Measurements from ENCODE around the gene CPZ. TPM values are rescaled to one million over a fixed set of nuclear protein-coding genes. Genes with fewer than 3 reads are reported as not detected.

CPZ gene
- total RNA-seq, 2 experiments from 2014 or later = not detected

DNA sequence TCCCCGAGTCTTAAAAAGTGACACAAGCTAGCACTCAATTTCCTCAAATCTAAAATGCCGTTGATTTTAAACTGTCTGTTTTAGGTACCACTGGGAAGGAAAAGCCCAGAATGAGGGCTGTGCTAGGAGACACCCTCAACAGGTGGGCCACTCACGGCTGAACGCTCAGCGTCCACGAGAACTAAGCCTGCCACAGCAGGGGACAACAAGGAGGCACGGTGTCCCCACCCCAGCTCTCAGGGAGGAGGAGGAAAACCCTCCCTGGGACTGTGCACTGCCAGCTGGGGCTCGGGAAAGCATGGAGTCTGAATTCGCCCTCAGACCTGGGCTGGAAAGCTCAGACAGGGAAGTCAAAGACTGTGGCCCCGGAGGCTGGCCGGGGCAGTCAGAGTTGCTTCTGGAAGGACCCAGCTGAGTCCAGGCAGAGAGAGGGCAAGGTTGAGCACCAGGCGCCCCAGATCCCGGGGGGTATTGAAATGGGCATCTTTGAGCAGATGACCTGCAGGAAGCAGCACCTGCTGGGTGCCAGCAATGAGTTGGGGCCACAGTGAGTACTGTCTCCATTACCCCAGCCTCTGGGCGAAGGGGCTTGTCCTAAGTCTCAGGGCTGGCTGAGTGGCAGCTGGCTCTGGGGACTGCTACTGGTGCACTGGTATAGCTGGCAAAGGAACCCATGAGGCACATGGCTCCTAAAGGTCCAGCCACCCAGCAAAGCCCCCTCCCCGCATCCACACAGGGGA, 769 bp upstream of the CPZ start:
- no peak overlapping the region for H3K4me3 Mint-ChIP-seq
- DNase-seq (no peak), ATAC-seq (no peak)
- peaks cover 17% of the 10 kb centered on the region for H3K27me3 Mint-ChIP-seq
- intact Hi-C loops (cut with micrococcal nuclease) = loop anchor here (5.0 kb wide), 1 partner anchor 124 kb away; no protein-coding TSS in a partner anchor
- ChIA-PET CTCF (interaction anchor here (1.1 kb wide), 1 partner anchor 16 kb away, joined by 3 read pairs; no protein-coding TSS in a partner anchor), POLR2A (no interaction called here)
- TF ChIP-seq, protein P1, sequence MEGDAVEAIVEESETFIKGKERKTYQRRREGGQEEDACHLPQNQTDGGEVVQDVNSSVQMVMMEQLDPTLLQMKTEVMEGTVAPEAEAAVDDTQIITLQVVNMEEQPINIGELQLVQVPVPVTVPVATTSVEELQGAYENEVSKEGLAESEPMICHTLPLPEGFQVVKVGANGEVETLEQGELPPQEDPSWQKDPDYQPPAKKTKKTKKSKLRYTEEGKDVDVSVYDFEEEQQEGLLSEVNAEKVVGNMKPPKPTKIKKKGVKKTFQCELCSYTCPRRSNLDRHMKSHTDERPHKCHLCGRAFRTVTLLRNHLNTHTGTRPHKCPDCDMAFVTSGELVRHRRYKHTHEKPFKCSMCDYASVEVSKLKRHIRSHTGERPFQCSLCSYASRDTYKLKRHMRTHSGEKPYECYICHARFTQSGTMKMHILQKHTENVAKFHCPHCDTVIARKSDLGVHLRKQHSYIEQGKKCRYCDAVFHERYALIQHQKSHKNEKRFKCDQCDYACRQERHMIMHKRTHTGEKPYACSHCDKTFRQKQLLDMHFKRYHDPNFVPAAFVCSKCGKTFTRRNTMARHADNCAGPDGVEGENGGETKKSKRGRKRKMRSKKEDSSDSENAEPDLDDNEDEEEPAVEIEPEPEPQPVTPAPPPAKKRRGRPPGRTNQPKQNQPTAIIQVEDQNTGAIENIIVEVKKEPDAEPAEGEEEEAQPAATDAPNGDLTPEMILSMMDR (IDR thresholded peaks at IDR 0.05) = no peak
- H3K27ac Mint-ChIP-seq = no peak overlapping the region
- no peaks in the 10 kb centered on the region for H3K4me1 Mint-ChIP-seq (ENCODE audit: low read depth)
- no peaks in the 10 kb centered on the region for H3K36me3 Mint-ChIP-seq (ENCODE audit: low read depth)
- no peaks in the 10 kb centered on the region for H3K9me3 Mint-ChIP-seq

DNA sequence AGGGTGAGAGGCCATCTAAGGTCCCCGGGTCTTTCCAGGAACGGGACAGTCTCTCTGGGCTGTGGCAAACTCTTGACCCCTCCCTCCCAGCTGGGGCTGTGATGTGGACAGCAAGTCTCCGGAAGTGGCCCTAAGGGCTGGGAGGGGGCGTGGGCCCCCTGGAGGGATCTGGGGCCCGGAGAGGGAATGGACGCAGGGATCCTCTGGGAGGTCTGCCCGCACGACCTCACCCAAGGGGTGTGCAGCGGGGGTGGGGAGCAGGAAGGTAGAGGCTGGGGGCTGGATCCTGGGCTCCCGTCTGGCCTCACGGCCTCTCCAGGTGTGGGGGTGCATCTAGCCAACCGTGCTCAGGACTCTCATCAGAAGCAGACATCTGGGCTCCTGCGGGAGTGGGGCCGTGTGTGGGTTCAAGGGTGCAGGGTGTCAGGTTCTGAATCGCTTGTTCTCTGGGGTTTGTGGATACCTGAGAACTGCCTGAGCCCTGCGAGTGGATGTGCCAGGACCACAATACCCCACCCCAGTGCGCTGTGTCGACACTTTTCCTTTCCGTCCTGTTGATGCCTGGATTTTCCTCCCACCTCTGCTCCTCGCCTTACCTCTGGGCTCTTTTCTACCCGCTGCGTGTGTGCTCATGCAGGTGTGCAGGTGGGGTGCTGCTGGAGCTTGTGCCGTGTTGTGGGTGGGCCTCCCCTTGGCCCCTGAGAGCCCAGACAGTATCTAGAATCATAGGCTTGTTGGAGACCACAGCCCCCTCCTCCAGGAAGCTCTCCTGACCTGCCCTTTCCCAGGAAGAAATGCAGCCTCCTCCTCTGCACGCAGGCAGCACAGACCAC, 915 bp downstream of the CPZ start:
- Mint-ChIP-seq H3K9me3 (no peaks in the 10 kb centered on the region), H3K36me3 (ENCODE audit: low read depth) (no peaks in the 10 kb centered on the region), H3K4me1 (ENCODE audit: low read depth) (no peaks in the 10 kb centered on the region), H3K27me3 (peaks cover 17% of the 10 kb centered on the region), H3K4me3 (no peak overlapping the region), H3K27ac (no peak overlapping the region)
- ChIA-PET POLR2A (no interaction called here), CTCF (no interaction called here)
- DNase-seq (no peak), ATAC-seq (no peak)
- TF ChIP-seq, protein P1 (IDR thresholded peaks at IDR 0.05) = no peak
- intact Hi-C loops (cut with micrococcal nuclease) = loop anchor here (5.0 kb wide), 1 partner anchor 126 kb away; no protein-coding TSS in a partner anchor

DNA sequence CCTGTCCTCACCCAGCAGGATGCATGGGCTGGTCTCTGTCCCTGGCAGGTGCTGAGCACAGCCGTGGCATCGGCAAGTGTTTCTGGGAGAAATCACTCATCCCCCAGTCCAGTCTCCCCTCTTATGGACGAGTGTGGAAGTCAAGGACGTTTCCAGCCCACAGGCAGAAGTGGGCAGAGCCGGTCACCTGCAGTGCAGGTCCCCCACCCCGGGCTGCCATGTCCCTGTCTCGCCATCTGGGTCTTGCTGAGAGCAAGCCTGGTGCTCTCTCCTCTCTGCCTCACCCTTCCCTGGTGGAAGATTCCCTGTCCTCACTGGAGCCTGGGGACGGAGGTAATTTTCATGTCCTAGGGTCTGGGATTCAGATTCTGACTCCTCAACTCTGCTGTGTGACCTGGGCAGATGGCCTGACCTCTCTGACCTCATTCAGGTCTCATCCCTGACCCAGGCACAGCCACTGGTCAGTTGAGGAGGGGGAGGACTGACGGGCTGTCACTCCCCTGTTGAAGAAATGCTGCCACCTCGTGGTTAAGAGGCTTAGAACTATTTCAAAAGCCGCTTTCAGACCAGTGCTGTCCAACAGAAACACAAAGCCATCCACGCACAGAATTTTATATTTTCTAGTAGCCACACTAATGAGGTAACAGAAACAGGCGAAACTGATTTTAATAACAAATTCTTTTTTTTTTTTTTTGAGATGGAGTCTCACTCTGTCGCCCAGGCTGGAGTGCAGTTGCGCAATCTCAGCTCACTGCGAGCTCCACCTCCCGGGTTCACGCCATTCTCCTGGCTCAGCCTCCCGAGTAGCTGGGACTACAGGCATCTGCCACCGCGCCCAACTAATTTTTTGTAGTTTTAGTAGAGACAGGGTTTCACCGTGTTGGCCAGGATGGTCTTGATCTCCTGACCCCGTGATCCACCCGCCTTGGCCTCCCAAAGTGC, 1.8 kb downstream of the CPZ start:
- peaks cover 17% of the 10 kb centered on the region for H3K27me3 Mint-ChIP-seq
- ChIA-PET POLR2A (no interaction called here), CTCF (no interaction called here)
- no peaks in the 10 kb centered on the region for H3K36me3 Mint-ChIP-seq (ENCODE audit: low read depth)
- H3K9me3 Mint-ChIP-seq = no peaks in the 10 kb centered on the region
- H3K4me3 Mint-ChIP-seq = no peak overlapping the region
- no peak overlapping the region for H3K27ac Mint-ChIP-seq
- no peak for ATAC-seq
- DNase-seq = peak; percentile 41
- TF ChIP-seq, protein P1 (IDR thresholded peaks at IDR 0.05) = peak; percentile 58
- H3K4me1 Mint-ChIP-seq (ENCODE audit: low read depth) = no peaks in the 10 kb centered on the region
- intact Hi-C loops (cut with micrococcal nuclease) = loop anchor here (5.0 kb wide), 1 partner anchor 127 kb away; no protein-coding TSS in a partner anchor

DNA sequence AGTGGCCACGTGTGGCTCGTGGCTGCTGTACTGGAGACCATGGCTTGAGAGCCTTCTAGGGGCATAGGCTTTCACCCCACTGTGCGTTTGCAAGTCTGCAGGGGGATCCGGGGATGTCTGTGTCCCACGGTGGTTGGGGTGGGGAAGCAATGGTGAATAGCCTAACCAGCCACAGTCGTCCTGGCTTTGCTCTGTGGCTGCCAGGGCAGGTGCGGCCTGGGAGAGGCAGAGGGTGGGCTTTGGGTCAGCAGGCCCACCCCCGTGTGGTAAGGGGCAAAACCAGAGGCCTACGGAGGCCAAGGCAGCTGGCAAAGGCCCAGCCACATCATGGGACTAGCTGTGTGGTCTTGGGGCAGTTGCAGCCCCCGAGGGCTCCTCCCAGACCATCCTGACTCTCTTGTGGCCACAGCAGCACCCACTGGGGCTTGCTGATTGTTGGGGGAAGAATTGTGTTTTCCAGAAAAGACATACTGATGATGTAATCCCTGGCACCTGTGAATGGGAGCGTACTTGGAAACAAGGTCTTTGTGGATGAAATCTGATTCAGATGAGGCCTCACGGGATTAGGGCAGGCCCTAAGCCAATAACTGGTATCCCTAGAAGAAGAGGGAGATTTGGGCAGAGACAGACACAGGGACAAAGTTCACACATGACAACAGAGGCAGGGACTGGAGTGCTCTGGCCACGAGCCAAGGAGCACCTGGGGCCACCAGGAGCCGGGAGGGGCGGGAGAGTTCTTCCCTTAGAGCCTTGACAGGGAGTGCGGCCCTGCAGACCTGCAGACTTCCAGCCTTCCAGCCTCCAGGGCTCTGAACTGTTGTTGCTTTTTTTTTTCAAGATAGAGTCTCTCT, 2.9 kb downstream of the CPZ start:
- ChIA-PET CTCF (no interaction called here), POLR2A (no interaction called here)
- ATAC-seq (no peak), DNase-seq (no peak)
- intact Hi-C loops (cut with micrococcal nuclease) = no loop called here
- H3K27me3 Mint-ChIP-seq = peaks cover 17% of the 10 kb centered on the region
- H3K4me3 Mint-ChIP-seq = no peak overlapping the region
- H3K27ac Mint-ChIP-seq = no peak overlapping the region
- H3K36me3 Mint-ChIP-seq (ENCODE audit: low read depth) = no peaks in the 10 kb centered on the region
- no peaks in the 10 kb centered on the region for H3K4me1 Mint-ChIP-seq (ENCODE audit: low read depth)
- TF ChIP-seq, protein P1 (IDR thresholded peaks at IDR 0.05) = no peak
- H3K9me3 Mint-ChIP-seq = no peaks in the 10 kb centered on the region

All from activated CD8-positive, alpha-beta T cell treated with anti-CD3 and anti-CD28 coated beads for 36 hours (primary cell).